Measurements from ENCODE around the gene TUT7. TPM values are rescaled to one million over a fixed set of nuclear protein-coding genes. Genes with fewer than 3 reads are reported as not detected.
"Not testable (repeated sequence)": the region's sequence is repeated elsewhere in the genome, so short reads cannot be mapped to it uniquely, and the experiment has no call there.

TUT7 gene
- polyA plus RNA-seq, 1 experiment: 31.8 TPM

DNA sequence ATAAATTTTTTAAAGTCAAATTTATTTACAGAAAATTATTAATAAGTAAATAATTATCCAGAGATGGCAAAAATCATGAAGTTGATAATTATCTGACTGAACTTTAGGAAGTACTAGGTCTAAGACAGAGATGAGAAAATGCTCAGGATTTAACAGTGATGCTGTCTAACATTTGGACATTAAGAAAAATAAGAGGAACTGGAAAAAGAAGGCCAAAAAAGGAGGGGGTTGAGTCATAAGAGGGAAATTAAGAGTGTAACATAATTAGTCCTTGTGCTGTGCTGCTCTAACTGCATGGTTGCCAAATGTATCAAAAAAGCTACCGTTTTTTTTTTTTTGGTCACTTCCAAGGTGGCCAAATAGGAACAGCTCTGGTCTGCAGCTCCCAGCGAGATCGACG is 35.4 kb upstream of the TUT7 start:
- TF ChIP-seq, protein P1, sequence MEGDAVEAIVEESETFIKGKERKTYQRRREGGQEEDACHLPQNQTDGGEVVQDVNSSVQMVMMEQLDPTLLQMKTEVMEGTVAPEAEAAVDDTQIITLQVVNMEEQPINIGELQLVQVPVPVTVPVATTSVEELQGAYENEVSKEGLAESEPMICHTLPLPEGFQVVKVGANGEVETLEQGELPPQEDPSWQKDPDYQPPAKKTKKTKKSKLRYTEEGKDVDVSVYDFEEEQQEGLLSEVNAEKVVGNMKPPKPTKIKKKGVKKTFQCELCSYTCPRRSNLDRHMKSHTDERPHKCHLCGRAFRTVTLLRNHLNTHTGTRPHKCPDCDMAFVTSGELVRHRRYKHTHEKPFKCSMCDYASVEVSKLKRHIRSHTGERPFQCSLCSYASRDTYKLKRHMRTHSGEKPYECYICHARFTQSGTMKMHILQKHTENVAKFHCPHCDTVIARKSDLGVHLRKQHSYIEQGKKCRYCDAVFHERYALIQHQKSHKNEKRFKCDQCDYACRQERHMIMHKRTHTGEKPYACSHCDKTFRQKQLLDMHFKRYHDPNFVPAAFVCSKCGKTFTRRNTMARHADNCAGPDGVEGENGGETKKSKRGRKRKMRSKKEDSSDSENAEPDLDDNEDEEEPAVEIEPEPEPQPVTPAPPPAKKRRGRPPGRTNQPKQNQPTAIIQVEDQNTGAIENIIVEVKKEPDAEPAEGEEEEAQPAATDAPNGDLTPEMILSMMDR (IDR thresholded peaks at IDR 0.05; ENCODE audit: low read depth, low read length): no peak
- no peak overlapping the region for H3K4me3 ChIP-seq (ENCODE audit: low read depth, low read length)
- ChIA-PET CTCF (interaction anchor here (0.7 kb wide), 1 partner anchor 24 kb away, joined by 4 read pairs; no protein-coding TSS in a partner anchor), POLR2A (interaction anchor here (0.7 kb wide), 1 partner anchor 420 kb away, joined by 4 read pairs; no protein-coding TSS in a partner anchor)
- H3K27me3 ChIP-seq (ENCODE audit: control insufficient read depth, insufficient read depth, low read length): no peaks in the 10 kb centered on the region
- no peaks in the 10 kb centered on the region for H3K9me3 ChIP-seq (ENCODE audit: control insufficient read depth, insufficient read depth, low read length)
- DNase-seq (ENCODE audit: low read depth, low spot score): no peak
- no peak overlapping the region for H3K27ac ChIP-seq (ENCODE audit: low read depth, low read length)

DNA sequence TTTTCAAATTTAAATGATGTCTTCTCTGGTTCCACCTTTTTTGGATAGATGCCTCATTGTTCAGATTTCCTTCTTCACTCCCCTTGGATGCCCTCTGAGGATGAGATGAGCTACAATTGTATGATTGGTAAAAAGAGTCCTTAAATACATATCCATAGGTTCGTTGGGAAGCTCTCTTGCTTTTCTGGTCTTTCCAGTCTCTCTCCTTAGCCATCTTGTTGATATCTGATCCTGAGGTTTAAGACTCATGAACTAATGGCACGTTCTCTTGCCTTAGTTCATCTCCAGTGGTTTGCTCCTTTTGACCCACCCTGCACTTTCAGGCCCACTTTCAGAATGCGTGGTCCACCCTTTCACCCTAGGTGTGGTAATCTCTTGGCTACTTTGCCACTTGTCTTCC is 33.2 kb upstream of the TUT7 start:
- H3K9me3 ChIP-seq (ENCODE audit: control insufficient read depth, insufficient read depth, low read length): peaks cover 4% of the 10 kb centered on the region; the same call in 1 of the 2 replicates
- no peak for DNase-seq (ENCODE audit: low read depth, low spot score)
- H3K27ac ChIP-seq (ENCODE audit: low read depth, low read length): no peak overlapping the region
- H3K4me3 ChIP-seq (ENCODE audit: low read depth, low read length): no peak overlapping the region
- ChIA-PET CTCF (interaction anchor here (1.2 kb wide), 1 partner anchor 27 kb away, joined by 5 read pairs; no protein-coding TSS in a partner anchor), POLR2A (no interaction called here)
- H3K27me3 ChIP-seq (ENCODE audit: control insufficient read depth, insufficient read depth, low read length): no peaks in the 10 kb centered on the region
- TF ChIP-seq, protein P1 (IDR thresholded peaks at IDR 0.05; ENCODE audit: low read depth, low read length): no peak

DNA sequence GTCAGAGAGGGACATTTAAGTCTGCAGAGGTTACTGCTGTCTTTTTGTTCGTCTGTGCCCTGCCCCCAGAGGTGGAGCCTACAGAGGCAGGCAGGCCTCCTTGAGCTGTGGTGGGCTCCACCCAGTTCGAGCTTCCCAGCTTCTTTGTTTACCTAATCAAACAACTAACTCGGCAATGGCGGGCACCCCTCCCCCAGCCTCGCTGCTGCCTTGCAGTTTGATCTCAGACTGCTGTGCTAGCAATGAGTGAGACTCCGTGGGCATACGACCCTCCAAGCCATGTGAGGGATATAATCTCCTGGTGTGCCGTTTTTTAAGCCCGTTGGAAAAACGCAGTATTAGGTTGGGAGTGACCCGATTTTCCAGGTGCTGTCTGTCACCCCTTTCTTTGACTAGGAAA is 28.8 kb upstream of the TUT7 start:
- H3K27ac ChIP-seq (ENCODE audit: low read depth, low read length); H3K27me3 ChIP-seq (ENCODE audit: control insufficient read depth, insufficient read depth, low read length); DNase-seq (ENCODE audit: low read depth, low spot score); H3K9me3 ChIP-seq (ENCODE audit: control insufficient read depth, insufficient read depth, low read length); H3K4me3 ChIP-seq (ENCODE audit: low read depth, low read length); POLR2A ChIA-PET; CTCF ChIA-PET: not testable (repeated sequence)

DNA sequence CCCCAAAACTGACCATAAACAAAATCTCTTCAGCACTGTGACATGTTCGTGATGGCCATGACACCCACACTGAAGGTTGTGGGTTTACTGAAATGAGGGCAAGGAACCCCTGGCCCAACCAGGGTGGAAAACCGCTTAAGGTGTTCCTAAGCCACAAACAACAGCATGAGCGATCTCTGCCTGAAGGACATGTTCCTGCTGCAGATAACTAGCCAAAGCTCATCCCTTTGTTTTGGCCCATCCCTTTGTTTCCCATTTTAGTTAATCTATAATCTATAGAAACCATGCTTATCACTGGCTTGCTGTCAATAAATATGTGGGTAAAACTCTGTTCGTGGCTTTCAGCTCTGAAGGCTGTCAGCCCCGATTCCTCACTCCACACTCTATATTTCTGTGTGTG is 21.8 kb upstream of the TUT7 start:
- Histone ChIP-seq H3K9me3 (ENCODE audit: control insufficient read depth, insufficient read depth, low read length) (peaks cover 9% of the 10 kb centered on the region), H3K27me3 (ENCODE audit: control insufficient read depth, insufficient read depth, low read length) (peaks cover 2% of the 10 kb centered on the region), H3K4me3 (ENCODE audit: low read depth, low read length) (no peak overlapping the region), H3K27ac (ENCODE audit: low read depth, low read length) (no peak overlapping the region)
- TF ChIP-seq, protein P1 (IDR thresholded peaks at IDR 0.05; ENCODE audit: low read depth, low read length): no peak
- CTCF ChIA-PET: no interaction called here
- no peak for DNase-seq (ENCODE audit: low read depth, low spot score)
- POLR2A ChIA-PET: no interaction called here

DNA sequence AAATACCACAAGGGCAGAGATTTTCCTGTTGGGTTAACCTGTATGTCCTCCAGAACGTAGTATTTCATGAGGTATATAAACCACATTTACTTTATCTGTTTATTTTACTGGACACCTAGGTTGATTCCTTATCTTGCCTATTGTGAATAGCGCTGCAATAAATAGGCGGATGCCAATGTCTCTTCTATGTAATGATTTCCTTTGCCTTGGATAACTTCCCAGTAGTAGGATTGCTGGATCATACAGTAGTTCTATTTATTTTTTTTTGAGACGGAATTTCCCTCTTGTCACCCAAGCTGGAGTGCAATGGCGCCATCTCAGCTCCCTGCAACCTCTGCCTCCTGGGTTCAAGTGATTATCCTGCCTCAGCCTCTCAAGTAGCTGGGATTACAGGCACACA is 15.6 kb upstream of the TUT7 start:
- peaks cover 22% of the 10 kb centered on the region for H3K9me3 ChIP-seq (ENCODE audit: control insufficient read depth, insufficient read depth, low read length)
- TF ChIP-seq, protein P1 (IDR thresholded peaks at IDR 0.05; ENCODE audit: low read depth, low read length): no peak

More for the DNA sequence above, 15.6 kb upstream of the TUT7 start:
- no peak for DNase-seq (ENCODE audit: low read depth, low spot score)
- ChIA-PET CTCF (interaction anchor here (1.3 kb wide), 1 partner anchor 46 kb away, joined by 3 read pairs; no protein-coding TSS in a partner anchor), POLR2A (interaction anchor here (1.9 kb wide), 1 partner anchor 36 kb away, joined by 7 read pairs; no protein-coding TSS in a partner anchor)
- no peak overlapping the region for H3K27ac ChIP-seq (ENCODE audit: low read depth, low read length)
- no peaks in the 10 kb centered on the region for H3K27me3 ChIP-seq (ENCODE audit: control insufficient read depth, insufficient read depth, low read length)
- no peak overlapping the region for H3K4me3 ChIP-seq (ENCODE audit: low read depth, low read length)
